HepG2 (cell line): ENCODE data around the gene ST6GALNAC2. TPM values are rescaled to one million over a fixed set of nuclear protein-coding genes. Genes with fewer than 3 reads are reported as not detected.
A peak's percentile ranks its signal among the peaks of the same experiment; 100 is the strongest.

Experiments used
- FOXK1 ChIP-seq: sonication (generic); formaldehyde crosslinking; IDR thresholded peaks from 2 replicates; pipeline ENCODE4 v1.4.0; 2020; ENCODE audit warnings: low read depth, missing genetic modification reagents, borderline replicate concordance
- FOXP4 ChIP-seq: sonication (generic); formaldehyde crosslinking; IDR thresholded peaks from 2 replicates; pipeline ENCODE4 v1.4.0; 2020; ENCODE audit warnings: missing genetic modification reagents
- GTF2F1 ChIP-seq: fragments of 150-350 bp; IDR thresholded peaks from 2 replicates; pipeline ENCODE4 v1.6.1; 2014; ENCODE audit warnings: low read length
- JUN ChIP-seq: sonication (generic); formaldehyde crosslinking; IDR thresholded peaks from 2 replicates; pipeline ENCODE4 v1.4.0; 2020; ENCODE audit warnings: mild to moderate bottlenecking, missing genetic modification reagents
- KDM4B ChIP-seq: sonication (generic); formaldehyde crosslinking; IDR thresholded peaks from 2 replicates; pipeline ENCODE4 v1.4.0; 2020; ENCODE audit warnings: missing genetic modification reagents
- KLF9 ChIP-seq: IDR thresholded peaks from 2 replicates; pipeline ENCODE4 v1.6.1; 2016; ENCODE audit warnings: low read depth
- MYC ChIP-seq: sonication (generic); formaldehyde crosslinking; IDR thresholded peaks from 2 replicates; pipeline ENCODE4 v1.9.0; 2021; ENCODE audit warnings: missing genetic modification reagents, borderline replicate concordance
- PATZ1 ChIP-seq: sonication (generic); formaldehyde crosslinking; IDR thresholded peaks from 2 replicates; pipeline ENCODE4 v1.4.0; 2020; ENCODE audit warnings: missing genetic modification reagents
- PHF20 ChIP-seq: sonication (generic); formaldehyde crosslinking; IDR thresholded peaks from 2 replicates; pipeline ENCODE4 v1.5.0; 2020; ENCODE audit warnings: mild to moderate bottlenecking, missing genetic modification reagents
- RARA ChIP-seq: IDR thresholded peaks from 2 replicates; pipeline ENCODE4 v1.6.1; 2016; ENCODE audit warnings: missing genetic modification reagents, missing compliant biosample characterization
- REPIN1 ChIP-seq: sonication (generic); formaldehyde crosslinking; IDR thresholded peaks from 2 replicates; pipeline ENCODE4 v1.8.0; 2022; ENCODE audit warnings: missing genetic modification reagents, low read depth, mild to moderate bottlenecking, borderline replicate concordance
- SKI ChIP-seq: fragments of 450-650 bp; IDR thresholded peaks from one replicate; pipeline ENCODE4 v1.6.1; 2018; ENCODE audit warnings: mild to moderate bottlenecking; ENCODE audit not compliant: partially characterized antibody
- SMARCC2 ChIP-seq: fragments of 450-650 bp; IDR thresholded peaks from 2 replicates; pipeline ENCODE4 v1.6.1; 2017; ENCODE audit warnings: antibody characterized with exemption, mild to moderate bottlenecking
- THAP8 ChIP-seq: sonication (generic); formaldehyde crosslinking; IDR thresholded peaks from 2 replicates; pipeline ENCODE4 v1.5.1; 2020; ENCODE audit warnings: missing genetic modification reagents, mild to moderate bottlenecking, borderline replicate concordance
- YEATS2 ChIP-seq: sonication (generic); formaldehyde crosslinking; IDR thresholded peaks from 2 replicates; pipeline ENCODE4 v1.4.0; 2020; ENCODE audit warnings: missing genetic modification reagents, borderline replicate concordance
- ZC3H13 ChIP-seq: sonication (generic); formaldehyde crosslinking; IDR thresholded peaks from 2 replicates; pipeline ENCODE4 v1.8.1; 2023; ENCODE audit warnings: mild to moderate bottlenecking, missing genetic modification reagents, moderate library complexity
- ZNF263 ChIP-seq: sonication (generic); formaldehyde crosslinking; IDR thresholded peaks from 2 replicates; pipeline ENCODE4 v1.4.0; 2020; ENCODE audit warnings: missing genetic modification reagents
- ZNF280D ChIP-seq: sonication (generic); formaldehyde crosslinking; IDR thresholded peaks from 2 replicates; pipeline ENCODE4 v1.5.1; 2020; ENCODE audit warnings: mild to moderate bottlenecking, missing genetic modification reagents
- ZNF3 ChIP-seq: IDR thresholded peaks from 2 replicates; pipeline ENCODE4 v1.7.0; 2017; ENCODE audit warnings: inconsistent platforms
- ZNF570 ChIP-seq: sonication (generic); formaldehyde crosslinking; IDR thresholded peaks from 2 replicates; pipeline ENCODE4 v1.4.0; 2020; ENCODE audit warnings: mild to moderate bottlenecking, missing genetic modification reagents, borderline replicate concordance
- polyA plus RNA-seq, 8 experiments: library from polyadenylated mRNA; depleted of rRNA in 3 of 8; stranded (reverse) in 7 of 8; unstranded in 1 of 8; fragments of >200 nt; fragmentation: Illumina TruSeq in 4 of 8; extraction: Trizol in 4 of 8; gene quantifications; 2 replicates each; pipeline versions ENCODE4 v1.2.1 to v1.2.3, GENCODE V29; 2011 to 2016; ENCODE audit warnings: low read depth in 4 of 8, missing spikeins in 1 of 8, mixed read lengths in 1 of 8; ENCODE audit not compliant: insufficient read depth in 1 of 8
- total RNA-seq, 5 experiments: library from RNA; depleted of rRNA; stranded (reverse); fragments of >200 nt; fragmentation: Illumina TruSeq; extraction: Trizol; gene quantifications; 2 replicates each; pipeline ENCODE4 v1.2.3, GENCODE V29; 2016; ENCODE audit warnings: low read depth in 1 of 5

The ST6GALNAC2 gene
- total and polyA plus RNA-seq, 2 of the 13 experiments (the other 11 are each of a cell fraction or from before 2014, with no cell fraction given), result 0.12 to 0.49 TPM

GRCh38 chr17:76550712-76551615 is 34.7 kb downstream of the ST6GALNAC2 start (continued):
- peak; percentile 73; the same call in 1 of the 2 replicates for TF ChIP-seq ZNF280D
- TF ChIP-seq ZC3H13, result peak; percentile 72; the same call in 1 of the 2 replicates
- peak; percentile 38; the same call in 1 of the 2 replicates for TF ChIP-seq REPIN1 (CRISPR knock-in tag)
- TF ChIP-seq FOXP4 (CRISPR knock-in tag), result peak; percentile 95
- peak; percentile 52; the same call in 1 of the 2 replicates for TF ChIP-seq JUN
- TF ChIP-seq KLF9, result no peak; the same call in 1 of the 2 replicates
- peak; percentile 67 for TF ChIP-seq ZNF263 (CRISPR knock-in tag)
- TF ChIP-seq PATZ1 (CRISPR knock-in tag), result peak; percentile 60; the same call in 1 of the 2 replicates
- TF ChIP-seq GTF2F1, result no peak
- peak; percentile 73 for TF ChIP-seq RARA (CRISPR knock-in tag)
- TF ChIP-seq SKI, result no peak
- 0 out of 2 replicates have a peak, but pooled peaks have one; percentile 36 for TF ChIP-seq ZNF570
- TF ChIP-seq MYC (CRISPR knock-in tag), result peak; percentile 40; the same call in 1 of the 2 replicates
- TF ChIP-seq YEATS2, result peak; percentile 55; the same call in 1 of the 2 replicates
- no peak for TF ChIP-seq SMARCC2
- TF ChIP-seq KDM4B (CRISPR knock-in tag), result peak; percentile 69; the same call in 1 of the 2 replicates
- TF ChIP-seq PHF20, result peak; percentile 38; the same call in 1 of the 2 replicates
- 0 out of 2 replicates have a peak, but pooled peaks have one; percentile 13 for TF ChIP-seq ZNF3 (CRISPR knock-in tag)
- TF ChIP-seq THAP8 (CRISPR knock-in tag), result no peak
- peak; percentile 86; the same call in 1 of the 2 replicates for TF ChIP-seq FOXK1 (CRISPR knock-in tag)
